SK-N-SH (cell line): Measurements from ENCODE around the gene RSRC2. TPM values are rescaled to one million over a fixed set of nuclear protein-coding genes. Genes with fewer than 3 reads are reported as not detected.
A peak's percentile ranks its signal among the peaks of the same experiment; 100 is the strongest.

Source experiments
- CTCF ChIA-PET: fragments of 300-600, 350-600 bp; formaldehyde crosslinking; extraction: SDS; loops from one replicate; lab custom pipeline; 2021; lab: Yijun Ruan, JAX
- POLR2A ChIA-PET: fragments of 350-600 bp; sonication (Branson Sonifier 250); formaldehyde crosslinking; extraction: SDS; loops from one replicate; lab custom pipeline; 2020; ENCODE audit warnings: antibody characterized with exemption, inconsistent platforms; lab: Yijun Ruan, JAX
- DNase-seq: peaks from one replicate; pipeline ENCODE4 v3.0.0; 2012
- H2AFZ ChIP-seq: fragments of 200-600 bp; sonication (generic); 2 replicates; pipeline ENCODE4 v1.8.1; 2016; ENCODE audit warnings: antibody characterized with exemption, mild to moderate bottlenecking, low read depth
- H3F3A ChIP-seq: fragments of 200-600 bp; sonication (generic); replicated peaks from 2 replicates; pipeline ENCODE3; 2016; ENCODE audit warnings: antibody characterized with exemption, mild to moderate bottlenecking; ENCODE audit not compliant: insufficient read depth
- H3K27ac ChIP-seq, 2 experiments: fragments of 200-500 bp in 1 of 2; fragments of 200-600 bp in 1 of 2; sonication (Bioruptor generic) in 1 of 2; sonication (generic), shearing (Covaris generic) in 1 of 2; 2 replicates each; pipeline versions ENCODE4 v1.5.1 to v1.6.1; 2014 to 2016; ENCODE audit warnings: low read depth in 2 of 2, inconsistent platforms in 1 of 2, low read length in 1 of 2, mild to moderate bottlenecking in 1 of 2, mixed read lengths in 1 of 2
- H3K27me3 ChIP-seq: fragments of 200-600 bp; sonication (generic), shearing (Covaris generic); 2 replicates; pipeline ENCODE4 v1.6.1; 2016; ENCODE audit warnings: mixed run types; ENCODE audit not compliant: insufficient read depth
- H3K36me3 ChIP-seq, 2 experiments: fragments of 200-500 bp in 1 of 2; fragments of 200-600 bp in 1 of 2; sonication (Bioruptor generic) in 1 of 2; sonication (generic) in 1 of 2; replicated peaks in 1 of 2; 2 replicates each; pipeline versions ENCODE3 to v1.5.1; 2014 to 2016; ENCODE audit warnings: low read length in 1 of 2, mild to moderate bottlenecking in 1 of 2; ENCODE audit not compliant: insufficient read depth in 2 of 2, control insufficient read depth in 1 of 2
- H3K4me1 ChIP-seq, 2 experiments: fragments of 200-500 bp in 1 of 2; fragments of 200-600 bp in 1 of 2; sonication (Bioruptor generic) in 1 of 2; sonication (generic), shearing (Covaris generic) in 1 of 2; 2 replicates each; pipeline versions ENCODE4 v1.5.1 to v1.6.1; 2014 to 2016; ENCODE audit warnings: low read depth in 1 of 2, low read length in 1 of 2, mixed run types in 1 of 2; ENCODE audit not compliant: insufficient read depth in 2 of 2, control insufficient read depth in 1 of 2
- H3K4me2 ChIP-seq: fragments of 200-600 bp; sonication (generic), shearing (Covaris generic); 2 replicates; pipeline ENCODE4 v1.6.1; 2017; ENCODE audit warnings: mixed run types
- H3K4me3 ChIP-seq, 2 experiments: fragments of 200-500 bp in 1 of 2; fragments of 200-600 bp in 1 of 2; sonication (Bioruptor generic) in 1 of 2; sonication (generic), shearing (Covaris generic) in 1 of 2; 2 replicates each; pipeline versions ENCODE4 v1.5.1 to v1.8.1; 2014 to 2016; ENCODE audit warnings: low read depth in 2 of 2, inconsistent platforms in 1 of 2, low read length in 1 of 2, mild to moderate bottlenecking in 1 of 2, mixed read lengths in 1 of 2, moderate library complexity in 1 of 2
- H3K79me2 ChIP-seq: fragments of 200-600 bp; sonication (generic); 2 replicates; pipeline ENCODE4 v1.8.1; 2017; ENCODE audit warnings: mild to moderate bottlenecking; ENCODE audit not compliant: insufficient read depth
- H3K9ac ChIP-seq: fragments of 200-600 bp; sonication (generic); 2 replicates; pipeline ENCODE4 v1.6.1; 2017; ENCODE audit warnings: mixed run types
- H3K9me2 ChIP-seq: fragments of 200-600 bp; sonication (generic); 2 replicates; pipeline ENCODE4 v1.6.1; 2017; ENCODE audit warnings: mixed run types
- H3K9me3 ChIP-seq: fragments of 200-600 bp; sonication (generic); 2 replicates; pipeline ENCODE4 v1.6.1; 2017; ENCODE audit warnings: mixed run types, mild to moderate bottlenecking, moderate library complexity
- H4K20me1 ChIP-seq: fragments of 200-600 bp; sonication (generic); 2 replicates; pipeline ENCODE4 v1.6.1; 2017; ENCODE audit warnings: mild to moderate bottlenecking, mixed run types; ENCODE audit not compliant: insufficient read depth
- CHD2 ChIP-seq: fragments of 150-350 bp; IDR thresholded peaks from 2 replicates; pipeline ENCODE4 v1.6.1; 2018; ENCODE audit warnings: low read length; ENCODE audit not compliant: partially characterized antibody
- ELF1 ChIP-seq: IDR thresholded peaks from 2 replicates; pipeline ENCODE4 v1.4.0; 2012
- EP300 ChIP-seq, 2 experiments: IDR thresholded peaks; 2 replicates each; pipeline versions ENCODE4 v1.4.0 to v1.6.1; 2012; ENCODE audit warnings: borderline replicate concordance in 1 of 2, low read depth in 1 of 2, low read length in 1 of 2
- EZH2phosphoT487 ChIP-seq: fragments of 200-600 bp; sonication (generic); IDR thresholded peaks from 2 replicates; pipeline ENCODE4 v1.6.1; 2017; ENCODE audit warnings: low read depth, mixed run types, mild to moderate bottlenecking, antibody characterized with exemption, moderate library complexity, borderline replicate concordance
- FOSL2 ChIP-seq: IDR thresholded peaks from 2 replicates; pipeline ENCODE4 v1.4.0; 2012; ENCODE audit warnings: low read depth, mild to moderate bottlenecking, moderate library complexity, borderline replicate concordance
- FOXJ3 ChIP-seq: sonication (generic); formaldehyde crosslinking; IDR thresholded peaks from 2 replicates; pipeline ENCODE4 v1.5.1; 2020; ENCODE audit warnings: mild to moderate bottlenecking, missing genetic modification reagents
- FOXM1 ChIP-seq: IDR thresholded peaks from 2 replicates; pipeline ENCODE4 v1.4.0; 2012; ENCODE audit warnings: low read depth, mild to moderate bottlenecking
- GABPA ChIP-seq: IDR thresholded peaks from 2 replicates; pipeline ENCODE4 v1.4.0; 2012; ENCODE audit warnings: low read depth, mild to moderate bottlenecking
- GATA2 ChIP-seq: sonication (generic); formaldehyde crosslinking; IDR thresholded peaks from 2 replicates; pipeline ENCODE4 v1.5.0; 2020; ENCODE audit warnings: mild to moderate bottlenecking, missing genetic modification reagents
- MAX ChIP-seq: IDR thresholded peaks from 2 replicates; pipeline ENCODE4 v1.4.0; 2012; ENCODE audit warnings: low read depth
- MXI1 ChIP-seq: IDR thresholded peaks from 2 replicates; pipeline ENCODE4 v1.6.1; 2012; ENCODE audit warnings: mild to moderate bottlenecking, low read depth, low read length, improper control_type of control experiment
- POLR2AphosphoS5 ChIP-seq: IDR thresholded peaks from 2 replicates; pipeline ENCODE4 v1.6.1; 2012; ENCODE audit warnings: low read depth, low read length
- RCOR1 ChIP-seq: fragments of 150-350 bp; IDR thresholded peaks from 2 replicates; pipeline ENCODE4 v1.6.1; 2017; ENCODE audit warnings: antibody characterized with exemption, low read length
- REST ChIP-seq: IDR thresholded peaks from 2 replicates; pipeline ENCODE4 v1.6.1; 2012; ENCODE audit warnings: mild to moderate bottlenecking, low read depth, low read length, moderate library complexity
- SIN3A ChIP-seq: IDR thresholded peaks from 2 replicates; pipeline ENCODE4 v1.6.1; 2012; ENCODE audit warnings: low read depth, mild to moderate bottlenecking, low read length, moderate library complexity, borderline replicate concordance
- TAF1 ChIP-seq: IDR thresholded peaks from 2 replicates; pipeline ENCODE4 v1.6.1; 2012; ENCODE audit warnings: low read depth, mild to moderate bottlenecking, low read length, moderate library complexity, borderline replicate concordance
- TEAD4 ChIP-seq: IDR thresholded peaks from 2 replicates; pipeline ENCODE4 v1.4.0; 2012; ENCODE audit warnings: mild to moderate bottlenecking, borderline replicate concordance; ENCODE audit not compliant: insufficient read depth
- USF1 ChIP-seq: IDR thresholded peaks from 2 replicates; pipeline ENCODE4 v1.4.0; 2012; ENCODE audit warnings: low read depth, borderline replicate concordance
- YY1 ChIP-seq: IDR thresholded peaks from 2 replicates; pipeline ENCODE4 v1.4.0; 2012; ENCODE audit warnings: low read depth, mild to moderate bottlenecking
- ZBTB33 ChIP-seq: IDR thresholded peaks from 2 replicates; pipeline ENCODE4 v1.4.0; 2012; ENCODE audit warnings: low read depth, borderline replicate concordance
- WGBS: methylation state at CpG from one replicate; pipeline ENCODE4 v1.1.6; 2017; ENCODE audit warnings: low lambda C conversion rate; 5-methylcytosine and 5-hydroxymethylcytosine counted together
- polyA plus RNA-seq, 3 experiments: library from polyadenylated mRNA; depleted of rRNA; stranded (reverse); fragments of >200 nt; gene quantifications; 2 replicates each; pipeline ENCODE4 v1.2.3, GENCODE V29; 2012

Gene RSRC2
- polyA plus RNA-seq, 1 of the 3 experiments (the other 2 are of a cell fraction) = 24.8 TPM

- TF ChIP-seq GATA2 = no peak
- TF ChIP-seq, all 33 proteins: peak for 0
Observed at GRCh38 chr12:122501489-122501989, 25.2 kb downstream of the RSRC2 start (continued).

- Histone ChIP-seq H3K4me3 (peak within 1 kb of the TSS; percentile 63 to 88), H4K20me1 (no peaks in the 10 kb centered on the region), H3K36me3 (peaks cover 20 to 40% of the 10 kb centered on the region in 2 experiments), H3K4me2 (peak within 1 kb of the TSS; percentile 95), H3K4me1 (peaks cover 0 to 11% of the 10 kb centered on the region in 2 experiments; a peak in 2 of 4 replicates), H3K9me3 (no peaks in the 10 kb centered on the region), H3F3A (peaks cover 47% of the 10 kb centered on the region), H3K27me3 (no peaks in the 10 kb centered on the region), H3K9me2 (no peaks in the 10 kb centered on the region), H2AFZ (peak within 1 kb of the TSS; percentile 87), H3K79me2 (peaks cover 44% of the 10 kb centered on the region), H3K27ac (peak within 1 kb of the TSS; percentile 92 to 99), H3K9ac (peak within 1 kb of the TSS; percentile 99)
- DNase-seq = peak; percentile 92
- WGBS = 4% methylated on average over 34 of the region's 52 CpGs
- ChIA-PET POLR2A (interaction anchor here (0.6 to 2.0 kb wide), 9 partner anchors 9 to 731 kb away, joined by 3 to 22 read pairs (median 3); partner anchors contain the start of genes KNTC1 and RSRC2), CTCF (interaction anchor here (0.7 to 5.8 kb wide), 7 partner anchors 10 to 102 kb away, joined by 3 to 40 read pairs (median 5); no protein-coding TSS in a partner anchor)
- TF ChIP-seq FOXM1 (0 out of 2 replicates have a peak, but pooled peaks have one; percentile 76), REST (0 out of 2 replicates have a peak, but pooled peaks have one; percentile 36), MXI1 (peak; percentile 74; the same call in 1 of the 2 replicates), TEAD4 (no peak), EP300 (IDR thresholded peaks at IDR 0.05; ENCODE audit: borderline replicate concordance in 1 of 2, low read depth in 1 of 2, low read length in 1 of 2) (0 out of 4 replicates have a peak, but pooled peaks of 1 of the 2 experiments have one; percentile 18), ELF1 (peak; percentile 45; the same call in 1 of the 2 replicates), ZBTB33 (no peak), CHD2 (peak; percentile 92), SIN3A (no peak; the same call in 1 of the 2 replicates), FOXJ3 (CRISPR knock-in tag) (no peak), YY1 (peak; percentile 86), GATA2 (peak; percentile 49), USF1 (peak; percentile 29; the same call in 1 of the 2 replicates), GABPA (0 out of 2 replicates have a peak, but pooled peaks have one; percentile 30), RCOR1 (peak; percentile 51; the same call in 1 of the 2 replicates), FOSL2 (no peak), MAX (peak; percentile 61), EZH2phosphoT487 (no peak), TAF1 (peak; percentile 92), POLR2AphosphoS5 (peak; percentile 89)
Observed at GRCh38 chr12:122500685-122501488, 25.8 kb downstream of the RSRC2 start, which contains the start of gene ZCCHC8. TSS of gene ZCCHC8 (minus strand) at chr12:122500932. CDS start at chr12:122500840, 92 bp downstream.
